Testis (tissue), 3 donors: ENCODE data around the gene TBC1D2. TPM values are rescaled to one million over a fixed set of nuclear protein-coding genes. Genes with fewer than 3 reads are reported as not detected.

Experiments used
- DNase-seq: peaks from one replicate; pipeline ENCODE4 v3.0.0-alpha.2; 2019
- H3K27ac ChIP-seq, 2 donors: fragments of 200-600 bp; sonication (generic); one replicate each; pipeline ENCODE4 v1.5.1; 2019
- H3K27me3 ChIP-seq: fragments of 200-600 bp; sonication (generic); one replicate; pipeline ENCODE4 v1.5.1; 2019
- H3K36me3 ChIP-seq: fragments of 200-600 bp; sonication (generic); one replicate; pipeline ENCODE4 v1.5.1; 2017; ENCODE audit warnings: low read depth; ENCODE audit errors: missing control alignments
- H3K4me1 ChIP-seq: fragments of 200-600 bp; sonication (generic); one replicate; pipeline ENCODE4 v1.5.1; 2019
- H3K4me3 ChIP-seq, 2 donors: fragments of 200-600 bp; sonication (generic); one replicate each; pipeline ENCODE4 v1.5.1; 2017 to 2019
- H3K9me3 ChIP-seq: fragments of 200-600 bp; sonication (generic); one replicate; pipeline ENCODE4 v1.5.1; 2017
- CTCF ChIP-seq, 3 experiments: fragments of 450-650 bp in 2 of 3; fragments of 200-600 bp in 1 of 3; sonication (generic) in 1 of 3; IDR thresholded peaks; one replicate each; pipeline ENCODE4 v1.5.1; 2016 to 2019; ENCODE audit warnings: antibody characterized with exemption in 3 of 3, mild to moderate bottlenecking in 2 of 3, moderate library complexity in 1 of 3
- POLR2A ChIP-seq: fragments of 450-650 bp; IDR thresholded peaks from one replicate; pipeline ENCODE4 v1.6.1; 2017; ENCODE audit warnings: antibody characterized with exemption, mild to moderate bottlenecking, moderate library complexity
- WGBS, 2 donors: methylation state at CpG; one replicate each; pipeline ENCODE4 v1.1.5; 2018; 5-methylcytosine and 5-hydroxymethylcytosine counted together
- intact Hi-C: fragments of 100-400 bp; cut with DNase I; formaldehyde crosslinking; loops from one replicate; pipeline ENCODE4 v1.15.1; 2023; ENCODE audit warnings: low total_unique reads
- polyA plus RNA-seq: library from polyadenylated mRNA; stranded (reverse); fragments of 350-450 nt; fragmentation: Illumina TruSeq; extraction: RNeasy Lipid Tissue Mini Kit (QIAGEN cat#74804); gene quantifications from one replicate; pipeline ENCODE4 v1.2.3, GENCODE V29; 2014; ENCODE audit warnings: low read depth, low replicate concordance; ENCODE audit not compliant: insufficient read depth
- total RNA-seq, 2 donors: library from RNA; depleted of rRNA; stranded (reverse); fragments of >200 nt; gene quantifications; one replicate each; pipeline ENCODE4 v1.2.3, GENCODE V29; 2016

Gene TBC1D2
- total and polyA plus RNA-seq, 3 donors from 2014 or later: 5.1 to 9.2 (median 8.5) TPM

- no peak for DNase-seq
- Histone ChIP-seq H3K4me1 (no peaks in the 10 kb centered on the region), H3K4me3 (no peak overlapping the region), H3K9me3 (no peaks in the 10 kb centered on the region), H3K27me3 (no peaks in the 10 kb centered on the region), H3K36me3 (no peaks in the 10 kb centered on the region), H3K27ac (no peak overlapping the region)
- intact Hi-C loops: loop anchor here (5.0 kb wide), 1 partner anchor 188 kb away; no protein-coding TSS in a partner anchor
- 79 to 87% methylated on average over 5 of the region's 5 CpGs for WGBS, 2 donors
- no peak for TF ChIP-seq CTCF (IDR thresholded peaks at IDR 0.05)
- TF ChIP-seq POLR2A: no peak
Measured at GRCh38 chr9:98260635-98261034, 5.2 kb upstream of the TBC1D2 start.

GRCh38 chr9:98259791-98260190, 4.3 kb upstream of the TBC1D2 start:
- H3K36me3 ChIP-seq: no peaks in the 10 kb centered on the region
- TF ChIP-seq POLR2A (no peak), CTCF (IDR thresholded peaks at IDR 0.05) (no peak)
- whole genome bisulfite sequencing, 2 donors: 64 to 90% methylated on average over 3 of the region's 3 CpGs

GRCh38 chr9:98256756-98257155, 1.3 kb upstream of the TBC1D2 start:
- no peaks in the 10 kb centered on the region for H3K9me3 ChIP-seq
- TF ChIP-seq POLR2A: no peak
- TF ChIP-seq CTCF (IDR thresholded peaks at IDR 0.05): no peak
- H3K36me3 ChIP-seq: no peaks in the 10 kb centered on the region
- peak overlapping the region; percentile 84 to 91 for H3K4me3 ChIP-seq
- intact Hi-C loops: no loop called here
- 9 to 15% methylated on average over 12 of the region's 12 CpGs for WGBS, 2 donors
- H3K27me3 ChIP-seq: no peaks in the 10 kb centered on the region
- H3K4me1 ChIP-seq: peaks cover 4% of the 10 kb centered on the region
- DNase-seq: no peak
- peak overlapping the region; percentile 96 to 98 for H3K27ac ChIP-seq

More at GRCh38 chr9:98259791-98260190, 4.3 kb upstream of the TBC1D2 start:
- Histone ChIP-seq H3K4me1 (peaks cover 3% of the 10 kb centered on the region), H3K27me3 (no peaks in the 10 kb centered on the region), H3K9me3 (no peaks in the 10 kb centered on the region), H3K4me3 (no peak overlapping the region), H3K27ac (no peak overlapping the region)
- intact Hi-C loops: loop anchor here (5.0 kb wide), 1 partner anchor 187 kb away; no protein-coding TSS in a partner anchor
- no peak for DNase-seq

- intact Hi-C loops: no loop called here
- DNase-seq: peak; percentile 37
- WGBS, 2 donors: 2 to 3% methylated on average over 10 to 27 of the region's 36 CpGs
- H3K36me3 ChIP-seq: no peaks in the 10 kb centered on the region
- TF ChIP-seq POLR2A (no peak), CTCF (IDR thresholded peaks at IDR 0.05) (no peak)
- no peaks in the 10 kb centered on the region for H3K27me3 ChIP-seq
- peak overlapping the region; percentile 96 to 98 for H3K27ac ChIP-seq
- H3K4me1 ChIP-seq: peaks cover 4% of the 10 kb centered on the region
- no peaks in the 10 kb centered on the region for H3K9me3 ChIP-seq
- peak overlapping the region; percentile 84 to 91 for H3K4me3 ChIP-seq
Measured at GRCh38 chr9:98255061-98255577, 330 bp downstream of the TBC1D2 start.
